HG02610 (cell line): ENCODE results near the gene BTBD9.
"Not testable (repeated sequence)": the region's sequence is repeated elsewhere in the genome, so short reads cannot be mapped to it uniquely, and the experiment has no call there.

Experiments
- ATAC-seq: cut with Tn5 transposase; IDR thresholded peaks from one replicate; pipeline ENCODE4 v1.9.1; 2021; ENCODE audit warnings: mild to moderate bottlenecking, moderate library complexity; ENCODE audit not compliant: unreplicated experiment

BTBD9 gene

GRCh38 chr6:38136547-38136946, 503.2 kb downstream of the BTBD9 start:
- ATAC-seq, result no peak

- ATAC-seq, result no peak
Measured at GRCh38 chr6:38134704-38135088, 505.0 kb downstream of the BTBD9 start.

- no peak for ATAC-seq
Measured at GRCh38 chr6:38133932-38134703, 505.6 kb downstream of the BTBD9 start.

- peak; percentile 71 for ATAC-seq
Measured at GRCh38 chr6:38131527-38131965, 508.2 kb downstream of the BTBD9 start.

- no peak for ATAC-seq
Measured at GRCh38 chr6:38127284-38127683, 512.4 kb downstream of the BTBD9 start.

- ATAC-seq, result not testable (repeated sequence)
Measured at GRCh38 chr6:38124224-38124926, 515.4 kb downstream of the BTBD9 start.

- ATAC-seq, result no peak
Measured at GRCh38 chr6:38119516-38119915, 520.2 kb downstream of the BTBD9 start.

- no peak for ATAC-seq
Measured at GRCh38 chr6:38118791-38119365, 520.9 kb downstream of the BTBD9 start.
